KMS-11 (cell line): ENCODE measurements around the gene HOXB5.

Experiments used
- H2AFZ ChIP-seq: fragments of 200-600 bp; sonication (generic); 2 replicates; pipeline ENCODE4 v1.6.1; 2016; ENCODE audit warnings: antibody characterized with exemption, mixed run types, low read depth
- H3K27ac ChIP-seq: fragments of 200-600 bp; sonication (generic); 2 replicates; pipeline ENCODE4 v1.6.1; 2016; ENCODE audit warnings: mild to moderate bottlenecking, mixed run types
- H3K27me3 ChIP-seq: fragments of 200-600 bp; sonication (generic); 2 replicates; pipeline ENCODE4 v1.6.1; 2017; ENCODE audit warnings: mild to moderate bottlenecking, low read depth, mixed run types, moderate library complexity; ENCODE audit not compliant: insufficient read depth
- H3K36me3 ChIP-seq: fragments of 200-600 bp; sonication (generic); 2 replicates; pipeline ENCODE4 v1.6.1; 2017; ENCODE audit warnings: mild to moderate bottlenecking, mixed run types; ENCODE audit not compliant: insufficient read depth
- H3K4me1 ChIP-seq: fragments of 200-600 bp; sonication (generic); 2 replicates; pipeline ENCODE4 v1.6.1; 2016; ENCODE audit warnings: mild to moderate bottlenecking, low read depth, mixed run types; ENCODE audit not compliant: poor library complexity, severe bottlenecking
- H3K4me2 ChIP-seq: fragments of 200-600 bp; sonication (generic); 2 replicates; pipeline ENCODE4 v1.7.0; 2016; ENCODE audit warnings: mild to moderate bottlenecking, mixed run types
- H3K4me3 ChIP-seq: fragments of 200-600 bp; sonication (generic); IDR thresholded peaks from 2 replicates; pipeline ENCODE4 v1.6.1; 2017; ENCODE audit warnings: low read depth, low read length, mixed read lengths; ENCODE audit not compliant: insufficient read depth
- H3K79me2 ChIP-seq: fragments of 200-600 bp; sonication (generic); 2 replicates; pipeline ENCODE4 v1.6.1; 2016; ENCODE audit warnings: low read depth, mixed run types; ENCODE audit not compliant: insufficient read depth
- H3K9ac ChIP-seq: fragments of 200-600 bp; sonication (generic); 2 replicates; pipeline ENCODE4 v1.6.1; 2016; ENCODE audit warnings: mild to moderate bottlenecking, mixed run types
- H4K20me1 ChIP-seq: fragments of 200-600 bp; sonication (generic); 2 replicates; pipeline ENCODE4 v1.6.1; 2016; ENCODE audit warnings: mild to moderate bottlenecking, mixed run types; ENCODE audit not compliant: insufficient read depth
- CTCF ChIP-seq: fragments of 200-600 bp; sonication (generic); conservative IDR thresholded peaks from 2 replicates; pipeline ENCODE4 v1.6.1; 2017; ENCODE audit warnings: low read depth, mild to moderate bottlenecking, antibody characterized with exemption, low read length, moderate library complexity, mixed read lengths

Gene HOXB5

DNA sequence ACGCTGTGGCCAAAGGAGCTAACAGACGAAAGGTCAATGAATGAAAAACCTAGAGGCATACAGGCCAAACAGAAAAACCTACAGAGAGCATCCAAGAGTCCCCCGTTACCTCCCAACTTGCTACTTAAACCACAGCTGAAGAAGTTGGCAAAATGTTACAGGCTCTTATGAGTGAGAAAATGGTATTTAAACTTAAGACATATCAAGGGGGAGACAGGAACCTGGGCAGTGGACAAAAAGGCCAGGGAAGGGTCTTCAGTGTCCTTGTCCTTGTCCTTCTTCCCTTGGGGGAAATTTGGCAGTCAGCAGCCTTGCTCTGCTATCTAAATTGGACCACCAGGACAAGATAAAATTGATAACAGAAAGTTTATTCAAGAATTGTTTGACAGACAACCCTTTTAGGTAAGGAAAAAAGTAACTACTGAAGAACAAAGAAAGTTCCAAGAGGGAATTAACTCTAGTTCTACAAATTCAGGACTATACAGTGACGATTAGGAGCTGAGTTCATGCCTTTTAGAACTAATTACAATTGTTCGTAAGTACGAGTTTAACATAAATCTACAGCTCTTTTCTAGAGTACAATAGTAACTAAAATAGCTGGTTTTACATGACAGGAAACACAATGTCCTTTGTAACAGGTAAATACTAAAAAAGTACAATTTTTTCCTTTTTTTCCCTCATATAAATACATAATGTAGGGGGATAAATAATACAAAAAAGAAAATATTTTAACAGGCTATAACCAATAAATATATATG, 44.9 kb downstream of the HOXB5 start:
- Histone ChIP-seq H2AFZ (no peak overlapping the region), H3K4me2 (no peak overlapping the region), H3K36me3 (no peaks in the 10 kb centered on the region), H3K79me2 (no peaks in the 10 kb centered on the region), H3K4me3 (no peak overlapping the region), H4K20me1 (no peaks in the 10 kb centered on the region), H3K4me1 (no peaks in the 10 kb centered on the region), H3K27me3 (no peaks in the 10 kb centered on the region; the same call in 1 of the 2 replicates), H3K27ac (no peak overlapping the region), H3K9ac (no peak overlapping the region)
- TF ChIP-seq CTCF, result no peak

DNA sequence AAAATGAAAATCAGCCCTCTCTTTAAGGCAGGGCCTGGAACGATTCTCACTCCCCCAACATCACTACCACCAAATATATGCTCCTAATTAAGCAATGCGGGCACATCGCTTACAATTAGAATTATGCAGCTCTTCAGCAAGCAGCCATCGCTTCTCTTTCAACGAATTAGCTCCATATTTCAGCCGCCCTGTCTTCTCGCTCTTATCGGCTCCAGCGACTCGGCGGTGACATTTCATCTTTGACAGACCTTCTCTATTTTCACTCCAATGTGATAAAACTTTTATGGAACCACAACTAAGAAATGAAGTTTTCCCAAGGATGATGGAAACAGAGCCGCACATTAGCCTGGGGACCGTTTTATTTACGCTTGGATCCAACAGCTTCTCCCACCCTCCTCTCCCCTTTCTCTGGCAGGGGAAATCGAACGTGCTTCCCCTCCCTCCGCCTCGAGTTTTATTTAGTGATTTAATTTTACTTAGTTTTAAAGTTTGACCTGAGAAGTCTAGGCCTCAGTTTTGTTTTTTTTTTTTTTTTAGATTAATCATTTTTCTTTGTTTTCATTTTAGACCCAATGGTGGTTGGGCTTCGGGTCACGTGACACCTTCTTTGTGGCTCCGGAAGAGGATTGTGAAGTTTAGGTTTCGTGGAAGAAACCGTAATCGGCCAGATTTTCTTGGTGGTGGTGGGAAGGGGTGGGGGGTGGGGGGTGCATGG, 45.6 kb downstream of the HOXB5 start:
- no peak overlapping the region for H3K4me3 ChIP-seq
- no peak overlapping the region for H3K9ac ChIP-seq
- H3K4me2 ChIP-seq, result no peak overlapping the region
- no peak for TF ChIP-seq CTCF
- peaks cover under 1% of the 10 kb centered on the region; the same call in 1 of the 2 replicates for H3K27me3 ChIP-seq
- no peaks in the 10 kb centered on the region for H3K4me1 ChIP-seq
- H4K20me1 ChIP-seq, result no peaks in the 10 kb centered on the region
- H3K27ac ChIP-seq, result no peak overlapping the region
- H3K36me3 ChIP-seq, result no peaks in the 10 kb centered on the region
- H2AFZ ChIP-seq, result no peak overlapping the region
- no peaks in the 10 kb centered on the region for H3K79me2 ChIP-seq

DNA sequence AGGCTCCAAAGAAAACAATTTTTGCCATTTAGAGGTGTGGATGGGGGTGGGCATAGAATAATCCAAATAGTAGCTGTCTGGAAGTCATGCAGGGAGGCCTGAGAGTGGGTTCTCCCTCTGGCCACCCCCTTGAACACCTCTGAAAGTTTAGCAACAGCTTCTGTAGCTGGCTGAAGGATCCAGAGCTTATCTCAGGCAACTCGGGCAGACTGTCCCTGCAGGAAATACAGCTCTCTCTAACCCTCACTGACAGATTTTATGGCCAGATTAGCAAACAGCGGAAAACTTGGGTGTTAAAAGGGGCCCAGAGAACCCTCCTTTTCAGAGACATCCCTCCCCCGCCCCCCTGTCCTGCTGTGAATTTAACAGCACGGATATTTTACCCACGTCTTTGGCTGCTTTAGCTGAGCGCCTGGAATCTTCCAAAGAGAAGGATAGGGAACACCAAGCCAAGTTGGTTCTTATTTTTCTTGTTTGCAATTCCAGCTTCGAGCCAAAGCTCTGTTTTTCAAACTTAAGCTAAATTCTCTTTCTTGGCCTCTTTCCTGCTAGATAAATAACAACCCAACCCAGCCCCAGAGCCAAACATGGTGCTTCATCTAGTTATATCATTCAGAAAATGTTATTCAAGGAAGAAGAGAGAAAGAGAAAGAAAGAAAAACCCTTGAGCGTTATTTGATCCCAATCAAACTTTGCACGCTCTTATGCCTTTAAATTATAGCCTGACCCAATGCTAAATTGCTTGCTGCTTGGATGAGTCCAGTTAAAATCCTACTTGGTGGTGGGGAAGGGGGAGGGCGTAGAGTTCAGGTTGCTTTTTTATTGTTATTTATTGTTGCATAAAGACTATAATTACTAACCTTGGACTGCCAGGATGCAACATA, 46.4 kb downstream of the HOXB5 start:
- Histone ChIP-seq H3K4me2 (no peak overlapping the region), H3K27ac (no peak overlapping the region), H3K79me2 (no peaks in the 10 kb centered on the region), H3K27me3 (peaks cover 7% of the 10 kb centered on the region; the same call in 1 of the 2 replicates), H3K4me3 (no peak overlapping the region), H3K9ac (no peak overlapping the region), H3K4me1 (no peaks in the 10 kb centered on the region), H3K36me3 (no peaks in the 10 kb centered on the region), H2AFZ (no peak overlapping the region), H4K20me1 (no peaks in the 10 kb centered on the region)
- TF ChIP-seq CTCF, result no peak

DNA sequence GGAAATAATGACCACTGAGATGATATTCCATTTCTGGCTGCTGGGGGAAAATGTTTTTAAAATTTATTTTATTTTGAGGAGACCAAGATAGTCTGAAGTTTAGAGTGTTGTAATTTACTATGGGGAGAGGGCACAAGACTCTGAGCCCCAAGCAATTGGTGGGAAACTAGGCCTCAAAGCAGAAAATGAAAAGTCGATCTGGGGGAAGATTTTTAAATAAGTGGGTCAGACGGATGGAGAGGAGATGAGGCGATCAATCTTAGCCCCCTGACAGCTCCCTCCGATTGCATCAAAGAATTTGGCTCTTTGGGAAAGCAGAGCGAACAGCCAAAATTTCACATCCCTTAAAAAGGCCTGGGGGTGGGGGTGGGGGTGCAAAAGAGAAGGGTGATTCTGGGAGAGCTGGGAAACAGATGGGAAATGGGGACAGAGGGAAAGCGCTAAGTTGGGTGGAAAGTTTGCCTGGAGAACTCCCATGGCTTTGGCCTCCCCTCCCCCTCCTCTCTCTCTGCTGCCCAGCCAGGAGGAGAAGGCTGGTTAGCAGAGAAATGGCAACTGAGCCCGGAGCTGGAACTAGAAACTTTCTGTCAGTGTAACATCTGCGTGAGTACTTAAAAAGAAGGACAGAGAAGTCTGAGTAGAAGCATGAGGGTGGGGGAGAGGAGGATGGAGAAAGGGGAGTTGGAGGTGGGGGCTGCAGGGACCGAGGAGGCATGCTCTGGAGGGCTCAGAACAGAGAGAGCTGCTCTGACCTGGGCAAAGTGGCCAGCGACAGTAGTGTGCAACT, 47.2 kb downstream of the HOXB5 start:
- no peaks in the 10 kb centered on the region for H3K4me1 ChIP-seq
- H3K9ac ChIP-seq, result no peak overlapping the region
- no peak overlapping the region for H3K4me3 ChIP-seq
- H2AFZ ChIP-seq, result no peak overlapping the region
- H3K4me2 ChIP-seq, result no peak overlapping the region
- no peak overlapping the region for H3K27ac ChIP-seq
- H3K27me3 ChIP-seq, result peaks cover 7% of the 10 kb centered on the region; the same call in 1 of the 2 replicates
- H3K79me2 ChIP-seq, result no peaks in the 10 kb centered on the region
- TF ChIP-seq CTCF, result no peak
- H4K20me1 ChIP-seq, result no peaks in the 10 kb centered on the region
- H3K36me3 ChIP-seq, result no peaks in the 10 kb centered on the region
